HCEC 1CT (cell line): Measurements from ENCODE around the gene DHX34.
"Not testable (repeated sequence)": the region's sequence is repeated elsewhere in the genome, so short reads cannot be mapped to it uniquely, and the experiment has no call there.

ENCODE experiments used
- DNase-seq: peaks from one replicate; pipeline ENCODE4 v3.0.0-alpha.2; 2017

DHX34 gene

DNA sequence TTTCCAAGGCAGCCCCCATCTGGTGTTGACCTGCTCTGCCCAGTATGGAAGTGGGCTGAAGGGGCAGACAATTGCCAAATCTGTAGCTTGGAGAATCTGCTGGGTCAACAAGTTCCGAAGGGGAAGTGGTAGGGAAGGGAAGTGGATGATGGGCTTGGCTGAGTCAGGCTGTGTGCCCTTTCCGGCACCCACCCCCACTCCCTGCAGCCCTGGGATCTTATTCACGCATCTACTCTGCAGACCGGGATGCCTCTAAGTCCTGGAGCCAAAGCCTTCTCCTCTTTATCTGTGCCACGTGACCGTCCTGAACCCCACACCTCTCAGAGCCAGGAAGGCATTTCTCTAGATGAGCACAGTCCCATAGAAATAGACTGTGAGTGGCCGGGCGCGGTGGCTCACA, 24.6 kb upstream of the DHX34 start:
- no peak for DNase-seq

DNA sequence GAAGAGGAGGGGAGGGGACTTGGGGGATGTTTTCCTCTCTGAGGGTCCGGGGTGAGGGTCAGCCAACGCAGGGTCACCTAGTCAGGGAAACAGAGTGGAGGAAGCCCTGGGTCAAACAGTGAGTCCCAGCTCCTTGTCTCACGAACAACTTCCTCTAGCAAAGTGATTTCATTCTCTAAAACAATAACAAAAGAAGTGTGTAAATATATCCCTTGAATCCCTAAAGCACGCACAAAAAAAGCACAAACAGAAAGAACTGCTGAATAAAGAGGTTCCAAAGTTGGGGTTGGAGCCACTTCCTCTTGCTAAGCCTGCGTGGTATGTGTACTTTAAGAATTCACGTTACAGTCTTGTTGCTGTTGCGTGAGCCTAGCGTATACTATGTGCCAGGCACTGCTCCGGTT, 18.6 kb upstream of the DHX34 start:
- DNase-seq, result peak; percentile 27

DNA sequence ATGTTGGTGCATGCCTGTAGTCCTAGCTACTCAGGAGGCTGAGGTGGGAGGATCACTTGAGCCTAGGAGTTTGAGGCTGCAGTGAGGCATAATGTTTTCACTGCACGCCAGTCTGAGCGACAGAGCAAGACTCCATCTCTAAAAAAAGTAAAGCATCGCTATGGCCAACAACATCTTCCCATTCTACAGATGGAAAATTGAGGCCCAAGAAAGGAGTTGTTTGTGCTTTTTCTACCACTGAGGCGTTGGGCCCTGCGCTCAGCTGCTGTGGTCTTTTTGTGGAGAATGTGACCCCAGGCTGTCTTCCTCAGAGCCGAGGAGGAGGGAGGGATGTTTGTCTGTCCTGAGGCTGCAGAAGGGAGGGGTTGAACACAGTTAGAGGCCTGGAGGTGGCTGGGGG, 17.6 kb upstream of the DHX34 start:
- DNase-seq, result no peak

DNA sequence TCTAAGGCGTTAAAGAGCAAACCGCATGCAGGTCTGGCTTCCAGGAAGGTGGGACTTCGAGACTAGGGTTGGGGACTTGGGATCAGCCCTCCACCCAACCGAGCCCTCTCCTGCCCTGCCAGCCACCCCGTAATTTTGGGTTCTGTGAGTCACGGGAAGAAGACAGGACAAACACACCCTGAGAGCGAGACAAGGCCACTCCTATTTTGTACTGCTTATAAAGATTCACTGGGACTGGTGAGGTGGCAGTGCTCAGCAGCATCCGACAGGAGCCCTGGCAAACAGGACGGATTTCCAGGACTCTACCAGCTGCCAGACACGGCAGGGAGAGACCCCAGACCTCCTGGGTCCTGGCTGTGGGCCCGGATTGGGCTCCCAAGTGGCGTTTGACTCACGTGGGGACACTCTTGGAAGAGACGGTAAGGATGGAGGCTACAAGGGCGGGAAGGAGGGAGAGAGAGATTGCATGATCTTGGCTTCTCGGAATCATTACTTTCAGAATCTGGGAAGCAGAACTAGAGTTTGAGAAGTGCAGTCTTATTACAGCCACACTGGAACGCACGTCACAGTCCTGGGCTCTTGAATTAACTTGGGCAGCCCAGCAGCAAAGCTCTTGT, 17.1 kb upstream of the DHX34 start, which contains the start of gene C5AR2:
Gene C5AR2 (plus strand): TSS at position 245 of the 617 bp plus-strand sequence. CDS start 8,625 bp downstream, outside the sequence.
- DNase-seq, result no peak

DNA sequence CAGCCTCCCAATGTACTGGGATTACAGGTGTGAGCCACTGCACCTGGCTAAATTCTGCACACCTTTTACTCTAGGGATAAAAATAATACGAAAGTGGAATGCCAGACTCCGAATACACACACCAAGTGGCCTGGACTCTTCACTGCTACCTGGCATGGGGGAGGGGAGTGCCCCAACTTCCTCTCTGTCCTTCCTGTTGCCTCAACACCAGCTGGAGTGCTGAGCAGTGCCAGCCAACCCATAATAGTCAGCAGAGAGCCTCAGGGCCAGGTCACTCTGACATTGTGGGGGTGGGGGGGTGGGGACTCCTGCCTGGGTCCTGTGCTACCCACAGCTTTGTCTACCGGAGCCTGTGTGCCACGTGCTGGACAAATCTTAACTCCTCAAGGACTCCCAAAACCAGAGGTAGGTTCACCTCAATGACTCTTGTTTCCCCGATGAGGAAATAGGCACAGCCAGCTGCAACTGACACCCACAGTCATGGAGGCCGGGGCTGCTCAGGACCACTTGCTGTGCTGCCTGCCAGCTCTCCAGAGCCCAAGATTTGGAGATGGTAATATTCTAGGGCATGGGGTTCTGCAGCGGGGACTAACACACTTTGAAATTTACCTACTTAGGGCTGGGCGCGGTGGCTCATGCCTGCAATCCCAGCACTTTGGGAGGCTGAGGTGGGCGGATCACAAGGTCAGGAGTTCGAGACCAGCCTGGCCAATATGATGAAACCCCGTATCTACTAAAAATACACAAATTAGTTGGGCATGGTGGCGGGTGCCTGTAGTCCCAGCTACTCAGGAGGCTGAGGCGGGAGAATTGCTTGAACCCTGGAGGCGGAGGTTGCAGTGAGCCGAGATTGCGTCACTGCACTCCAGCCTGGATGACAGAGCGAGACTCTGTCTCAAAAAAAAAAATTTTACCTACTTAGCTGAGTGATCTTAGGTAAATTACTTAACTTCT, 12.1 kb upstream of the DHX34 start:
- not testable (repeated sequence) for DNase-seq

DNA sequence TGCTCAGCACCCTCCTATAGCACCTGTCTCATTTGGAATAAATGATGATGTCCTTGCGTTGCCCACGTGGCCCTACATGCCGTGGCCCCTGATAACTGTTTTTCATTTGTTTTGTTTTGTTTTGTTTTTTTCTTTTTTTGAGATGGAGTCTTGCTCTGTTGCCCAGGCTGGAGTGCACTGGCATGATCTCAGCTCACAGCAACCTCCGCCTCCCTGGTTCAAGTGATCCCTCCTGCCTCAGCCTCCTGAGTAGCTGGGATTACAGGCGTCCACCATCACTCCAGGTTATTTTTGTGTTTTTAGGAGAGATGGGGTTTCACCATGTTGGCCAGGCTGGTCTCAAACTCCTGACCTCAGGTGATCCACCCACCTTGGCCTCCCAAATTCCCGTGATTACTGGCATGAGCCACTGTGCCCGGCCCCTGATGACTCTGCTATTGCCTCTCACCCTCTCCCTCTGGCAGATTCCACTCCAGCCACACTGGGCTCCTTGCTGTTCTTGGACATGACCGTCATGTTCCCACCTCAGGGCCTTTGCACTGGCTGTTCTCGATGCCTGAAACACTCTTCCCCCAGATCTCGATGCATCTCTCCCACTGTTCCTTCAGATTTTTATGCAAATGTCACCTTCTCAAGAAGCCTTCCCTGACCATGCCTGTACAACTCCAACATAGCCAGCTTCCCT, 9.8 kb upstream of the DHX34 start:
- DNase-seq, result no peak

DNA sequence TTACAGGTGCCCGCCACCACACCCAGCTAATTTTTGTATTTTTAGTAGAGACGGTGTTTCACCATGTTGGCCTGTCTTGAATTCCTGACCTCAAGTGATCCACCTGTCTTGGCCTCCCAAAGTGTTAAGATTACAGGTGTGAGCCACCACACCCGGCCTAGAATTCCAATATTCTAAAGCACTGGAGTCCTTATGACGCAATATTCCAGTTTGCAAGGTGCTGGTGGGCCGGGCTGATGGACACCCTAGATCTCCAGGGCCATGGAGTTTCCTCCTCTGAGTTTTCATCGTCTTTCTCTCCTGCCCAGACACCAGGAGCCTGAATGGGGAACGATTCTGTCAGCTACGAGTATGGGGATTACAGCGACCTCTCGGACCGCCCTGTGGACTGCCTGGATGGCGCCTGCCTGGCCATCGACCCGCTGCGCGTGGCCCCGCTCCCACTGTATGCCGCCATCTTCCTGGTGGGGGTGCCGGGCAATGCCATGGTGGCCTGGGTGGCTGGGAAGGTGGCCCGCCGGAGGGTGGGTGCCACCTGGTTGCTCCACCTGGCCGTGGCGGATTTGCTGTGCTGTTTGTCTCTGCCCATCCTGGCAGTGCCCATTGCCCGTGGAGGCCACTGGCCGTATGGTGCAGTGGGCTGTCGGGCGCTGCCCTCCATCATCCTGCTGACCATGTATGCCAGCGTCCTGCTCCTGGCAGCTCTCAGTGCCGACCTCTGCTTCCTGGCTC, 8.5 kb upstream of the DHX34 start:
- no peak for DNase-seq

DNA sequence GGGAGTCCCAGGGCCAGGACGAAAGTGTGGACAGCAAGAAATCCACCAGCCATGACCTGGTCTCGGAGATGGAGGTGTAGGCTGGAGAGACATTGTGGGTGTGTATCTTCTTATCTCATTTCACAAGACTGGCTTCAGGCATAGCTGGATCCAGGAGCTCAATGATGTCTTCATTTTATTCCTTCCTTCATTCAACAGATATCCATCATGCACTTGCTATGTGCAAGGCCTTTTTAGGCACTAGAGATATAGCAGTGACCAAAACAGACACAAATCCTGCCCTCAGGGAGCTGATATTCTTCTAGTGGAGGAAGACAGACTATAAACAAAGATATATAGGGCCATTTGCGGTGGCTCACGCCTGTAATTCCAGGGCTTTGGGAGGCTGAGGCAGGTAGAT, 7.4 kb upstream of the DHX34 start:
- DNase-seq, result no peak

DNA sequence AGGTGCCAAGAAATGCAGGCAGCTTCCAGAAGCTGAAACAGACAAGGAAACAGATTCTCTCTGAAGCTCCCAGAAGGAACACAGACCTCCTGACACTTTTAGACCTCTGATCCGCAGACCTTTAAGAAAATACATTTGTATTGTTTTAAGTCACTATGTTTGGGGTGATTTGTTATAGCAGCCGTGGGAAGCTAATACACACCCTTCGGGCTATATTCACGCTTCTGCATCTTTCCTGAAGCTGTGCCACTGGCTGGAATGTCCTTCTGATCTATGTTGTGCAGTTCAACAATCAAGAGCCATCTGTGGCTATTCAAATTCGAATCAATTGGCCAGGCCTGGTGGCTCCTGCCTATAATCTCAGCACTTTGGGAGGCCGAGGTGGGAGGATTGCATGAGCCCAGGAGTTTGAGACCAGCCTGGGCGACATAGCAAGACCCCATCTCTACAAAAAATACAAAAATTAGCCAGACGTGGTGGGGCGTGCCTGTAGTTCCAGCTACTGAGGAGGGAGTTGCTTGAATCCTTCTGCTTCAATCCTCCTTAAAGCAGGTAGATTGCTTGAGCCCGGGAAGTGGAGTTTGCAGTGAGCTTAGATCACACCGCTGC, 5.8 kb upstream of the DHX34 start:
- DNase-seq, result no peak

DNA sequence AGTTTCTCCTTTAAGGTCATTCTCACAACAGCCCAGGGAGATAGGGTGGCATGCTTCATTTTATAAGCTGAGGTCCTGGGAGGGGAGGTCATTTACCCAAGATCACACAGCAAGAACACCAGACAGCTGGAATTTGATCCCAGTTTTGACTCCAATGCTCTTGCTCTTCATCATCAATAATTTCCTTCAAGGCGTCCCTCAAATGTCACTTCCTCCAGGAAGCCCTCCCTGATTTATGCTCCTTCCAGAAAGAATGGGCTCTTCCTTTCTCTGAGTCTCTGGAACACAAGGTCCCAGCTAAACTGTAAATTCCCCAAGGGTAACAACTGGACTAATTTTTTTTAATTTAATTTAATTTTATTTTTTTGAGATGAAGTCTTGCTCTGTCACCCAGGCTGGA, 4.7 kb upstream of the DHX34 start:
- no peak for DNase-seq

DNA sequence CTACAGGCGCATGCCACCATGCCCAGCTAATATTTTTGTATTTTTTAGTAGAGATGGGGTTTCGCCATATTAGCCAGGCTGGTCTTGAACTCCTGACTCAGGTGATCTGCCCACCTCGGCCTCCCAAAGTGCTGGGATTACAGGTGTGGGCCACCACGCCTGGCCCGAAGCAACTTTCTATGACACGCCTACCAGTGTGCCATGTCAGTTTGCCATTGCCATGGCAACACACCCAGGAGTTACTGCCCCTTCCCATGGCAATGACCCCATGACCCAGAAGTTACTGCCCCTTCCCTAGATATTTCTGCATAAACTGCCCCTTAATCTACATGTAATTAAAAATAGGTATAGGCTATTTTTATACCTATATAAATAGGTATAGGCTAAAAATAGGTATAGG, 3.1 kb upstream of the DHX34 start:
- DNase-seq, result not testable (repeated sequence)

DNA sequence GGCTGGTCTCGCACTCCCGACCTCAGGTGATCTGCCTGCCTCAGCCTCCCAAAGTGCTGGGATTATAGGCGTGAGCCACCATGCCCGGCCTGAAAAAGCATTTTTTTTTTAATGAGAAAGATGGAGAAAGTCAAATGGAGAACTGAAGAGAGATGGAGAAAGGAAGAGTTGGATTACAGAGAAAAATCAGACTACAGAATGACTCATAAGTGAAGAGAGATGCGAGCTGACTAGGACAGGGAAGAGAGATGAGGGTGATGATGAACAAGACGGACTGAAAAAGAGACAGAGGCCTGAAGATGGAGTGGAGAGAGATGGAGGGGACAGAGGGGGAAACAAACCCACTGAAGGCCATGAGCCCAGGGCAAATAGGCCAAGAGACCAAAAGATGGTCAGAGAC, 1.5 kb downstream of the DHX34 start:
- no peak for DNase-seq

DNA sequence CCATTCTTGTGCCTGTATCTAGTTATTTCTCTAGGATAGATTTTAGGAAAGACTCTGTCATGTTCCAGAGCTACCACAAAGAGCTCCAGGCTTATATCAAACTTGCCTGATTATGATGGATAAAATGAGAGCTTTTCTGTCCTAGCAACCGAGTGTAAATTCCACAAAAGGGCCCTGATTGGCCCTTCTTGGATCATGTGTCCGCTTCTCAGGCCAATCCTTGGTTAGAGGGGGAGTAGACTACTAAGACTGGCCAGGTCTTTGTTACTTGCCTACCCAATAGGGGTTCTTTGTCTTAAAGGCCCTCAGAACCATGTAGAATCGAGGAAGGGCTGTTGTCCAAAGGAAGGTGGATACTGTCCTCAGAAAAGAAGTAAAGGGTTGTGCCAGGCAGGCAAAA, 2.4 kb downstream of the DHX34 start:
- DNase-seq, result peak; percentile 24

DNA sequence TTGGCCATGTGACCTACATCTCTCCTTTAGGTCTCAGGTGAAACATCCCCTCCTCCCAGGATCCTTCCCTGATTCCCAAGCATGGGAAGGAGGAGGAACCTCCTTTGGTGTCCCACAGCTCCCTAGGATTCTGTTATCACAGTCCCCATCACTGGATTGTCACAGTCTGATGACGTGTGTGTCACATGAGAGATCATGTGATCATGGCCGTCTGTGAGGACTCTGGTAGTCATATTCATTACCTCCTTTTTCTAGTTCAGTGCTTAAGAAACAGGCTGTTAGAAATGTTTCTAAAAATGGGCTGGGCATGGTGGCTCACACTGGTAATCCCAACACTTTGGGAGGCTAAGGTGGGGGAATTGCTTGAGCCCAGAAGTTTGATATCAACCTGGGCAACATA, 3.0 kb downstream of the DHX34 start:
- DNase-seq, result no peak

DNA sequence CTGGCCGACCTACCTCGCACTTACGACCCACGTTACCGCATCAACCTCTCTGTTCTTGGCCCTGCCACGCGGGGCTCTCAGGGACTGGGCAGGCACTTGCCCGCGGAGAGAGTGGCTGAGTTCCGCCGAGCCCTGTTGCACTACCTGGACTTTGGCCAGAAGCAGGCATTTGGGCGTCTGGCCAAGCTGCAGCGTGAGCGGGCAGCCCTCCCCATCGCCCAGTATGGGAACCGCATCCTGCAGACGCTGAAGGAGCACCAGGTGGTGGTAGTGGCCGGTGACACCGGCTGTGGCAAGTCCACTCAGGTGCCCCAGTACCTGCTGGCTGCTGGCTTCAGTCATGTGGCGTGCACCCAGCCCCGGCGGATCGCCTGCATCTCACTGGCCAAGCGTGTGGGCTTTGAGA, 4.2 kb downstream of the DHX34 start:
- no peak for DNase-seq

DNA sequence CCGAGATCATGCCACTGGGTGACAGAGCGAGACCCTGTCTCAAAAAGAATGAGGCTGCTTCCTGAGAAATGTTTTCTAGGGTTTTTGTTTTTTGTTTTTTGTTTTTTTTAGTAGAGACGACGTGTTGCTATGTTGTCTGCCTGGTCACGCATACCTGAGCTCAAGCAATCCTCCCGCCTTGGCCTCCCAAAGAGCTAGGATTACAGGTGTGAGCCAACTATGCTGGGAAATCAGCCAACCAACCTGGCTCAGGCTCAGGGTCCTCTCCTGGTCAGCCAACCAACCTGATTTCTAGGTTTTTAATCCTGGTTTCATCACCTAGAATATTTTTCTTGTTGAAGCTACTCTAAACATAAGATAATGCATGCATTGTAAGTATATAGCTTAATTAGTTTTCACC, 7.8 kb downstream of the DHX34 start:
- no peak for DNase-seq

DNA sequence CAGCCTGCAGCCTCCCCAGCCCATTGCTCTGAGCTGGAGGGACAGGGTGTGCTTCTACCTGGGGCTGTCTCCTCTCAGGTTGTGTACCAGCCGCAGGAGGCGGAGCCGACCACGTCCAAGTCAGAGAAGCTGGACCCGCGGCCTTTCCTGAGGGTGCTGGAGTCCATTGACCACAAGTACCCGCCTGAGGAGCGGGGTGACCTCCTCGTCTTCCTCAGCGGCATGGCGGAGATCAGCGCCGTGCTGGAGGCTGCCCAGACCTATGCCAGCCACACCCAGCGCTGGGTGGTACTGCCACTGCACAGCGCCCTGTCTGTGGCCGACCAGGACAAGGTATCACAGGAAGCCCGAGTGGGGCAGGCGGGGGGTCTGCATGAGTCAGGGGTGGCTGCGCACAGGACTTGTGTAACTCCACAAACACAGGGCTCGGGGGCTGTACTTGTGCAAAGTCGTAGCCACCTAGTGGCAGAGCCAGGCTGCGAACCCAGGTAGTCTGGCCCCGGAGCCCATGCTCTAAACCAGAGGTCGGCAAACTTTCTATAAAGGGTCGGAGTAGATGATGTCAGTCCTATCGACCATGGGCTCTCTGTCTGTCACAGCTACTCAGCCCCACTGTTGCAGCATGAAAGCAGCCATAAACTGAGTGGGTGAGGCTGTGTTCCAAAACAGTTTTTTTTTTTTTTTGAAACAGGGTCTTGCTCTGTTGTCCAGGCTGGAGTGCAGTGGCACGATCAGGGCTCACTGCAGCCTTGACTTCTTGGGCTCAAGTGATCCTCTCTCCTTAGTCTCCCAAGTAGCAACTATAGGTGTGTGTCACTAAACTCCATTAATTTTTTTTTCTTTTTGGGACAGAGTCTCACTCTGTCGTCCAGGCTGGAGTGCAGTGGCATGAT, 8.9 kb downstream of the DHX34 start:
- no peak for DNase-seq

DNA sequence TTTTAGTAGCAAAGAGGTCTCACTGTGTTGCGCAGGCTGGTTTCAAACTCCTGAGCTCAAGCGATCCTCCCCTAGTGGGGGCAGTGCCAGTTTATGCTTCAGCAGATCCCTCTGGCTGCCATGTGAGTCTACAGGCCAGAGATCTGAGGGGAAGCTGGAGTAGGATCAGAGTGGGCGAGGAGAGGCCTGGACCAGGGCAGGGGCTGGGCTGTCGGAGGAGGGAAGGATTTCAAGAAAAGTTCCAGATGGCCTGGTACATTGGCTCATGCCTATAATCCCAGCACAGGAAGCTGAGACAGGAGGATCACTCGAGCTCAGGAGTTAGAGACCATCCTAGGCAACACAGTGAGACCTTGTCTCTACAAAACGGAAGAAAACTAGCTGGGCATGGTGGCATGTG, 9.8 kb downstream of the DHX34 start:
- DNase-seq, result no peak

DNA sequence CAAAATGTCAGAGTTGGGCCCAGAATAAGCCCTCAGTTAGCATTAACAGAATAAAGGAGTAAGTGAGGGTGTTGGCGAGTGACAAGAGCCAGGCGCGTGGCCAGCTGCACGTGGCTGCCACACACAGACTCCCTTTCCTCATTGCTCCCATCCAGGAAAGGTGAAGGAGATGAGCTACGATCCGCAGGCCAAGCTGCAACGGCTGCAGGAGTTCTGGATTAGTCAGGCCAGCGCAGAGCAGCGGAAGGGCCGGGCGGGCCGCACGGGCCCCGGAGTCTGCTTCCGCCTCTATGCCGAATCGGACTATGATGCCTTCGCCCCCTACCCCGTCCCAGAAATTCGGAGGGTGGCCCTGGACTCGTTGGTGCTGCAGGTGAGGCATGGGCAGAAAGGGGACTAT, 13.2 kb downstream of the DHX34 start:
- DNase-seq, result no peak

DNA sequence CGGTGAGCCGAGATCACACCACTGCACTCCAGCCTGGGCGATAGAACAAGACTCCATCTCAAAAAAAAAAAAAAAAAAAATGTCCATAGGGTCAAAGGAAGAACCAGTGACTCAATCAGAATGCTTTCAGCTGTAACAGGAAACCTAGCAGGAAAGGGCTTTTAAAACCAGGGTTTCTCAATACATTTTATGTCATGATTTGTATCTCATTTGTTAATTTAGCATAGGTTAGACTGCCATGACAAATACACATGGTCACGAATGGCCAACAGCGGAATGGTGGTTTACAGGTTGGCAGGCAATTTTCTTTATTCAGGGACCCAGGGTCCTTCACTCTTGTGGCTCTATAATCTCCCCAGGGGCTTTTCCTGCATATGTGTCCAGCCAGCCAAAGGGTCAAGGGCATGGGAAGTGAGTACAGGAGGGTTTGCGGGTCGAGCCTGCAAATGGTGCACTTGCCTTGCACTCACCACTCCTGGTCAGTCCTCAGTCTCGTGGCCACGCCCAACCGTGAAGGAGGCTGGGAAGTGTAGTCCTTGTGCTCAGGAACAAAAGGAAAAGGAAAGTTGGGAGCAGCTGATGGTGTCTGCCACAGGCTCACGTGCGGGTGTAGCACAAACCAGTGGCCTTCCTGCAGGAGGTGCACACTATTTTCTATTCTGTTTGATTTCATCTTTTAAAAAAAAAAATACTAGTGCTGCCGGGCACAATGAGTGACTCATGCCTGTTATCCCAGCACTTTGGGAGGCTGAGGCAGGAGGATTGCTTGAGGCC, 14.8 kb downstream of the DHX34 start:
- DNase-seq, result peak; percentile 81

DNA sequence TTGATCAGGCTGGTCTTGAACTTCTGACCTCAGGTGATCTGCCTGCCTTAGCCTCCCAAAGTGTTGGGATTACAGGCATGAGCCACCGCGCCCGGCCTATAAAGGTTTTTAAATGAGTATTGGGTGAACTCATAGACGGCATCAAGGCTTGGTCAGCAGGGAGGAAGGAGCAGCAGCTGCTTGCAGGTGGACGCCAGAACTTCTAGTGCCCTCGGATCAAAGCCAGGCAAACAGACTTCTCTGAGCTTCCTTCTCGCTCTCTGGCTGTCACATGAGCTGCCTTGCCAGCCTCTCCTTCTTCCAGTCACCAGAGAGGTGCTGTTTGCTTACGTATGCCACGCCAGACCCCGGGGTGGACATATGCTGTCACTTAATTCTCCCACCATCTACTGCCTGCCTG, 16.3 kb downstream of the DHX34 start:
- not testable (repeated sequence) for DNase-seq
